ENCODE results near the gene PABPN1L.

DNA sequence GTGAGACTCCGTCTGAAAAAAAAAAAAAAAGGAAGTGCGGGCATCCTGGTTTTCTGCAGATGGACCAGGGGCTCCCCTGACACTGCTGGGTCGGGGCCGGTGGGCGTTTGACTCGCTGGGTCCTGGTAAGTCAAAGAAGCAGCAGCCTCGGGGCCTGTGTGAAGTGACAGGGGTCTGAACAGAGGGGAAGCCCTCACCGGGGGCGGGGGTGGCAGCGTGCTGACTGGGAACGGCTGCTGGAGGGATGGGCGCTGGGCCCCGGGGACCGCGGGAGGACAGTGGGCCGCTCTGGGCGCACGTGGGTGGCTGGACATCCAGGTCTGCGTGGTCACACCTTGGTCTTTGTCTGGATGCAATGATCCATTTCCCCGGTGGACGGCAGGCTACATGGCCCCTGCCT is 17.9 kb downstream of the PABPN1L start:
- TF ChIP-seq, protein P1, sequence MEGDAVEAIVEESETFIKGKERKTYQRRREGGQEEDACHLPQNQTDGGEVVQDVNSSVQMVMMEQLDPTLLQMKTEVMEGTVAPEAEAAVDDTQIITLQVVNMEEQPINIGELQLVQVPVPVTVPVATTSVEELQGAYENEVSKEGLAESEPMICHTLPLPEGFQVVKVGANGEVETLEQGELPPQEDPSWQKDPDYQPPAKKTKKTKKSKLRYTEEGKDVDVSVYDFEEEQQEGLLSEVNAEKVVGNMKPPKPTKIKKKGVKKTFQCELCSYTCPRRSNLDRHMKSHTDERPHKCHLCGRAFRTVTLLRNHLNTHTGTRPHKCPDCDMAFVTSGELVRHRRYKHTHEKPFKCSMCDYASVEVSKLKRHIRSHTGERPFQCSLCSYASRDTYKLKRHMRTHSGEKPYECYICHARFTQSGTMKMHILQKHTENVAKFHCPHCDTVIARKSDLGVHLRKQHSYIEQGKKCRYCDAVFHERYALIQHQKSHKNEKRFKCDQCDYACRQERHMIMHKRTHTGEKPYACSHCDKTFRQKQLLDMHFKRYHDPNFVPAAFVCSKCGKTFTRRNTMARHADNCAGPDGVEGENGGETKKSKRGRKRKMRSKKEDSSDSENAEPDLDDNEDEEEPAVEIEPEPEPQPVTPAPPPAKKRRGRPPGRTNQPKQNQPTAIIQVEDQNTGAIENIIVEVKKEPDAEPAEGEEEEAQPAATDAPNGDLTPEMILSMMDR (conservative IDR thresholded peaks at IDR 0.05; ENCODE audit: low read depth in 2 of 2), result no peak
- TF ChIP-seq, protein P2, sequence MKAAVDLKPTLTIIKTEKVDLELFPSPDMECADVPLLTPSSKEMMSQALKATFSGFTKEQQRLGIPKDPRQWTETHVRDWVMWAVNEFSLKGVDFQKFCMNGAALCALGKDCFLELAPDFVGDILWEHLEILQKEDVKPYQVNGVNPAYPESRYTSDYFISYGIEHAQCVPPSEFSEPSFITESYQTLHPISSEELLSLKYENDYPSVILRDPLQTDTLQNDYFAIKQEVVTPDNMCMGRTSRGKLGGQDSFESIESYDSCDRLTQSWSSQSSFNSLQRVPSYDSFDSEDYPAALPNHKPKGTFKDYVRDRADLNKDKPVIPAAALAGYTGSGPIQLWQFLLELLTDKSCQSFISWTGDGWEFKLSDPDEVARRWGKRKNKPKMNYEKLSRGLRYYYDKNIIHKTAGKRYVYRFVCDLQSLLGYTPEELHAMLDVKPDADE (IDR thresholded peaks at IDR 0.05), result no peak
- TF ChIP-seq EZH2 (IDR thresholded peaks at IDR 0.05; ENCODE audit: low read depth, unreplicated experiment), result no peak
- no peak for TF ChIP-seq NANOG (IDR thresholded peaks at IDR 0.05; ENCODE audit: borderline replicate concordance)
- no peak for TF ChIP-seq CREB1 (CRISPR knock-in tag; IDR thresholded peaks at IDR 0.05; ENCODE audit: low read depth)
- no peak for TF ChIP-seq EZH2phosphoT487 (IDR thresholded peaks at IDR 0.05; ENCODE audit: unreplicated experiment)
- TF ChIP-seq POLR2AphosphoS5 (IDR thresholded peaks at IDR 0.05; ENCODE audit: low read depth), result no peak
- TF ChIP-seq, protein P3, sequence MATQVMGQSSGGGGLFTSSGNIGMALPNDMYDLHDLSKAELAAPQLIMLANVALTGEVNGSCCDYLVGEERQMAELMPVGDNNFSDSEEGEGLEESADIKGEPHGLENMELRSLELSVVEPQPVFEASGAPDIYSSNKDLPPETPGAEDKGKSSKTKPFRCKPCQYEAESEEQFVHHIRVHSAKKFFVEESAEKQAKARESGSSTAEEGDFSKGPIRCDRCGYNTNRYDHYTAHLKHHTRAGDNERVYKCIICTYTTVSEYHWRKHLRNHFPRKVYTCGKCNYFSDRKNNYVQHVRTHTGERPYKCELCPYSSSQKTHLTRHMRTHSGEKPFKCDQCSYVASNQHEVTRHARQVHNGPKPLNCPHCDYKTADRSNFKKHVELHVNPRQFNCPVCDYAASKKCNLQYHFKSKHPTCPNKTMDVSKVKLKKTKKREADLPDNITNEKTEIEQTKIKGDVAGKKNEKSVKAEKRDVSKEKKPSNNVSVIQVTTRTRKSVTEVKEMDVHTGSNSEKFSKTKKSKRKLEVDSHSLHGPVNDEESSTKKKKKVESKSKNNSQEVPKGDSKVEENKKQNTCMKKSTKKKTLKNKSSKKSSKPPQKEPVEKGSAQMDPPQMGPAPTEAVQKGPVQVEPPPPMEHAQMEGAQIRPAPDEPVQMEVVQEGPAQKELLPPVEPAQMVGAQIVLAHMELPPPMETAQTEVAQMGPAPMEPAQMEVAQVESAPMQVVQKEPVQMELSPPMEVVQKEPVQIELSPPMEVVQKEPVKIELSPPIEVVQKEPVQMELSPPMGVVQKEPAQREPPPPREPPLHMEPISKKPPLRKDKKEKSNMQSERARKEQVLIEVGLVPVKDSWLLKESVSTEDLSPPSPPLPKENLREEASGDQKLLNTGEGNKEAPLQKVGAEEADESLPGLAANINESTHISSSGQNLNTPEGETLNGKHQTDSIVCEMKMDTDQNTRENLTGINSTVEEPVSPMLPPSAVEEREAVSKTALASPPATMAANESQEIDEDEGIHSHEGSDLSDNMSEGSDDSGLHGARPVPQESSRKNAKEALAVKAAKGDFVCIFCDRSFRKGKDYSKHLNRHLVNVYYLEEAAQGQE (IDR thresholded peaks at IDR 0.05; ENCODE audit: unreplicated experiment), result no peak
- no peak for TF ChIP-seq ZNF114 (CRISPR knock-in tag; IDR thresholded peaks at IDR 0.05)
- TF ChIP-seq JUNB (IDR thresholded peaks at IDR 0.05; ENCODE audit: unreplicated experiment), result no peak
- TF ChIP-seq, protein P4, sequence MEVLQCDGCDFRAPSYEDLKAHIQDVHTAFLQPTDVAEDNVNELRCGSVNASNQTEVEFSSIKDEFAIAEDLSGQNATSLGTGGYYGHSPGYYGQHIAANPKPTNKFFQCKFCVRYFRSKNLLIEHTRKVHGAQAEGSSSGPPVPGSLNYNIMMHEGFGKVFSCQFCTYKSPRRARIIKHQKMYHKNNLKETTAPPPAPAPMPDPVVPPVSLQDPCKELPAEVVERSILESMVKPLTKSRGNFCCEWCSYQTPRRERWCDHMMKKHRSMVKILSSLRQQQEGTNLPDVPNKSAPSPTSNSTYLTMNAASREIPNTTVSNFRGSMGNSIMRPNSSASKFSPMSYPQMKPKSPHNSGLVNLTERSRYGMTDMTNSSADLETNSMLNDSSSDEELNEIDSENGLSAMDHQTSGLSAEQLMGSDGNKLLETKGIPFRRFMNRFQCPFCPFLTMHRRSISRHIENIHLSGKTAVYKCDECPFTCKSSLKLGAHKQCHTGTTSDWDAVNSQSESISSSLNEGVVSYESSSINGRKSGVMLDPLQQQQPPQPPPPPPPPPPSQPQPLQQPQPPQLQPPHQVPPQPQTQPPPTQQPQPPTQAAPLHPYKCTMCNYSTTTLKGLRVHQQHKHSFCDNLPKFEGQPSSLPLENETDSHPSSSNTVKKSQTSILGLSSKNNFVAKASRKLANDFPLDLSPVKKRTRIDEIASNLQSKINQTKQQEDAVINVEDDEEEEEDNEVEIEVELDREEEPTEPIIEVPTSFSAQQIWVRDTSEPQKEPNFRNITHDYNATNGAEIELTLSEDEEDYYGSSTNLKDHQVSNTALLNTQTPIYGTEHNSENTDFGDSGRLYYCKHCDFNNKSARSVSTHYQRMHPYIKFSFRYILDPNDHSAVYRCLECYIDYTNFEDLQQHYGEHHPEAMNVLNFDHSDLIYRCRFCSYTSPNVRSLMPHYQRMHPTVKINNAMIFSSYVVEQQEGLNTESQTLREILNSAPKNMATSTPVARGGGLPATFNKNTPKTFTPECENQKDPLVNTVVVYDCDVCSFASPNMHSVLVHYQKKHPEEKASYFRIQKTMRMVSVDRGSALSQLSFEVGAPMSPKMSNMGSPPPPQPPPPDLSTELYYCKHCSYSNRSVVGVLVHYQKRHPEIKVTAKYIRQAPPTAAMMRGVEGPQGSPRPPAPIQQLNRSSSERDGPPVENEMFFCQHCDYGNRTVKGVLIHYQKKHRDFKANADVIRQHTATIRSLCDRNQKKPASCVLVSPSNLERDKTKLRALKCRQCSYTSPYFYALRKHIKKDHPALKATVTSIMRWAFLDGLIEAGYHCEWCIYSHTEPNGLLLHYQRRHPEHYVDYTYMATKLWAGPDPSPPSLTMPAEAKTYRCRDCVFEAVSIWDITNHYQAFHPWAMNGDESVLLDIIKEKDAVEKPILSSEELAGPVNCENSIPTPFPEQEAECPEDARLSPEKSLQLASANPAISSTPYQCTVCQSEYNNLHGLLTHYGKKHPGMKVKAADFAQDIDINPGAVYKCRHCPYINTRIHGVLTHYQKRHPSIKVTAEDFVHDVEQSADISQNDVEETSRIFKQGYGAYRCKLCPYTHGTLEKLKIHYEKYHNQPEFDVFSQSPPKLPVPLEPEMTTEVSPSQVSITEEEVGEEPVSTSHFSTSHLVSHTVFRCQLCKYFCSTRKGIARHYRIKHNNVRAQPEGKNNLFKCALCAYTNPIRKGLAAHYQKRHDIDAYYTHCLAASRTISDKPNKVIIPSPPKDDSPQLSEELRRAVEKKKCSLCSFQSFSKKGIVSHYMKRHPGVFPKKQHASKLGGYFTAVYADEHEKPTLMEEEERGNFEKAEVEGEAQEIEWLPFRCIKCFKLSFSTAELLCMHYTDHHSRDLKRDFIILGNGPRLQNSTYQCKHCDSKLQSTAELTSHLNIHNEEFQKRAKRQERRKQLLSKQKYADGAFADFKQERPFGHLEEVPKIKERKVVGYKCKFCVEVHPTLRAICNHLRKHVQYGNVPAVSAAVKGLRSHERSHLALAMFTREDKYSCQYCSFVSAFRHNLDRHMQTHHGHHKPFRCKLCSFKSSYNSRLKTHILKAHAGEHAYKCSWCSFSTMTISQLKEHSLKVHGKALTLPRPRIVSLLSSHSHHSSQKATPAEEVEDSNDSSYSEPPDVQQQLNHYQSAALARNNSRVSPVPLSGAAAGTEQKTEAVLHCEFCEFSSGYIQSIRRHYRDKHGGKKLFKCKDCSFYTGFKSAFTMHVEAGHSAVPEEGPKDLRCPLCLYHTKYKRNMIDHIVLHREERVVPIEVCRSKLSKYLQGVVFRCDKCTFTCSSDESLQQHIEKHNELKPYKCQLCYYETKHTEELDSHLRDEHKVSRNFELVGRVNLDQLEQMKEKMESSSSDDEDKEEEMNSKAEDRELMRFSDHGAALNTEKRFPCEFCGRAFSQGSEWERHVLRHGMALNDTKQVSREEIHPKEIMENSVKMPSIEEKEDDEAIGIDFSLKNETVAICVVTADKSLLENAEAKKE (CRISPR knock-in tag; IDR thresholded peaks at IDR 0.05), result no peak
- TF ChIP-seq ZNF331 (CRISPR knock-in tag; IDR thresholded peaks at IDR 0.05; ENCODE audit: low read depth), result no peak

All from GM23338 (cell line).